Stimulated activated CD8-positive, alpha-beta memory T cell treated with anti-CD3 and anti-CD28 coated beads, Interleukin-4, amount 100 ng/mL, for 4 hours (primary cell): ENCODE results near the gene TNFRSF18.
A peak's percentile ranks its signal among the peaks of the same experiment; 100 is the strongest.

ENCODE experiments used
- DNase-seq, 2 donors: peaks; one replicate each; pipeline ENCODE4 v3.0.0-alpha.2; 2020; ENCODE audit warnings: low read depth in 2 of 2, low spot score in 1 of 2

TNFRSF18 gene

GRCh38 chr1:1167398-1167821 lies 39.0 kb downstream of the TNFRSF18 start:
- no peak for DNase-seq

- no peak for DNase-seq
Observed at GRCh38 chr1:1166642-1167397, 39.6 kb downstream of the TNFRSF18 start.

- no peak for DNase-seq
Observed at GRCh38 chr1:1165900-1166421, 40.4 kb downstream of the TNFRSF18 start.

- DNase-seq, result no peak
Observed at GRCh38 chr1:1165485-1165884, 40.9 kb downstream of the TNFRSF18 start.

GRCh38 chr1:1164701-1165451 lies 41.5 kb downstream of the TNFRSF18 start:
- no peak for DNase-seq

GRCh38 chr1:1164361-1164700 lies 42.1 kb downstream of the TNFRSF18 start:
- DNase-seq, result no peak

GRCh38 chr1:1163538-1164070 lies 42.8 kb downstream of the TNFRSF18 start:
- DNase-seq, result no peak

- DNase-seq, result no peak
Observed at GRCh38 chr1:1162597-1163537, 43.5 kb downstream of the TNFRSF18 start.

GRCh38 chr1:1161683-1162079 lies 44.7 kb downstream of the TNFRSF18 start:
- no peak for DNase-seq

GRCh38 chr1:1161078-1161682 lies 45.2 kb downstream of the TNFRSF18 start:
- DNase-seq, result no peak

- no peak for DNase-seq
Observed at GRCh38 chr1:1160281-1160930, 46.0 kb downstream of the TNFRSF18 start.

GRCh38 chr1:1157914-1158710 lies 48.3 kb downstream of the TNFRSF18 start:
- DNase-seq, result no peak

GRCh38 chr1:1157426-1157913 lies 48.9 kb downstream of the TNFRSF18 start:
- peak in 1 of 2 donors; percentile 31 for DNase-seq

- DNase-seq, result no peak
Observed at GRCh38 chr1:1157033-1157365, 49.4 kb downstream of the TNFRSF18 start.

- DNase-seq, result no peak
Observed at GRCh38 chr1:1156140-1157032, 50.0 kb downstream of the TNFRSF18 start.

- no peak for DNase-seq
Observed at GRCh38 chr1:1155258-1155657, 51.1 kb downstream of the TNFRSF18 start.

GRCh38 chr1:1153874-1154273 lies 52.5 kb downstream of the TNFRSF18 start:
- no peak for DNase-seq
